NB4 (cell line): Measurements from ENCODE around the gene SELENOM.
A peak's percentile ranks its signal among the peaks of the same experiment; 100 is the strongest.

Source experiments
- DNase-seq: peaks from one replicate; pipeline ENCODE4 v3.0.0; 2010; ENCODE audit warnings: low read depth
- H3K4me3 ChIP-seq: one replicate; pipeline ENCODE4 v1.5.1; 2011; ENCODE audit warnings: mild to moderate bottlenecking, low read depth, low read length, moderate library complexity
- CTCF ChIP-seq: IDR thresholded peaks from one replicate; pipeline ENCODE4 v1.5.1; 2012; ENCODE audit warnings: low read depth, low read length
- MAX ChIP-seq: IDR thresholded peaks from 2 replicates; pipeline ENCODE4 v1.6.1; 2011; ENCODE audit warnings: low read depth, low read length
- MYC ChIP-seq: IDR thresholded peaks from 2 replicates; pipeline ENCODE4 v1.6.1; 2011; ENCODE audit warnings: low read depth, low read length
- POLR2A ChIP-seq: IDR thresholded peaks from 2 replicates; pipeline ENCODE4 v1.6.1; 2011; ENCODE audit warnings: mild to moderate bottlenecking; ENCODE audit not compliant: insufficient read length; ENCODE audit errors: extremely low read depth

Gene SELENOM, protein sequence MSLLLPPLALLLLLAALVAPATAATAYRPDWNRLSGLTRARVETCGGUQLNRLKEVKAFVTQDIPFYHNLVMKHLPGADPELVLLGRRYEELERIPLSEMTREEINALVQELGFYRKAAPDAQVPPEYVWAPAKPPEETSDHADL

GRCh38 chr22:31107178-31107893 is at the start of gene SELENOM:
SELENOM (minus strand) TSS chr22:31107568; CDS start chr22:31107505, 63 bp downstream.
- H3K4me3 ChIP-seq = peak within 1 kb of the TSS; percentile 39
- peak; percentile 95 for DNase-seq
- TF ChIP-seq MYC (no peak), MAX (no peak), CTCF (peak; percentile 84), POLR2A (no peak)

DNA sequence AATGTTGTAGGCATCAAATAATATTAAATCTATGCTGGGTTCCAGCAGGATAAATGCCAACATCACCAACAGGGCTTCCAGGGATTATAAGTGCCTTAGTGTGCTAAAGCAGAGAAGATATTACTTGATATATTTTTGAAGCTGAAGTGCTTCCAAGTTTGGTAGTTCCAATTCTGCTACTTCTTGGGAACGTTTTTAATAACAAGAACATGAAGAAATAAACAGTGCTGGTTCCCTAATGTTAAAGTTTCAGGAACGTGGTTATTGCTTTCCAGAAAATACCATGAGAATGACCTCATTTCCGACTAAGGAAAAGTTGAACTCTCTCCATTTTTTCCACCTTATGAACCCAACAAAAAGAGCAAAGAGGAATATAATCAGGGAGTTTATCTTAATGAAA is 48.1 kb upstream of the SELENOM start:
- H3K4me3 ChIP-seq = no peak overlapping the region
- TF ChIP-seq POLR2A (no peak), MAX (no peak), CTCF (no peak)
- DNase-seq = no peak

GRCh38 chr22:31154975-31155374 is 47.6 kb upstream of the SELENOM start:
- TF ChIP-seq MAX = no peak
- no peak for TF ChIP-seq POLR2A
- DNase-seq = no peak

GRCh38 chr22:31153357-31153756 is 46.0 kb upstream of the SELENOM start:
- no peak for DNase-seq
- no peak overlapping the region for H3K4me3 ChIP-seq
- TF ChIP-seq MYC = no peak
- no peak for TF ChIP-seq MAX
- no peak for TF ChIP-seq CTCF
- TF ChIP-seq POLR2A = no peak

More at GRCh38 chr22:31154975-31155374, 47.6 kb upstream of the SELENOM start:
- H3K4me3 ChIP-seq = no peak overlapping the region

DNA sequence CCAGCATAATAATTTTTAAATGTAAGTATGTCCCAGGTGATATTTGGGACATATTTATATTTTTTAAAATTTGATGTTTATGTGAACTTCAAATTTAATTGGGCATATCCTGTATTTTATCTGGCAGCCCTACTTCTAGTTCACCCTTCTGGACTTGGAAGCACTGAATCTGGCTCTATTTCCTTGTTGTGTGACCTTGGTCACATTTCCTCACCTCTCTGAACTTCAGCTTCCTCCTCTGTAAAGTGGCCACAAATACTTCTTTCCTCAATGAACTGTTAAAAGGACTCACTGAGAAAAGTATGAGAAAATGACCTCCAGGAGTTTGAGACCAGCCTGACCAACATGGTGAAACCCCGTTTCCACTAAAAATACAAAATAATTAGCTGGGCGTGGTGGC is 44.5 kb upstream of the SELENOM start:
- H3K4me3 ChIP-seq = no peak overlapping the region
- TF ChIP-seq CTCF (no peak), MAX (no peak), POLR2A (no peak), MYC (no peak)
- no peak for DNase-seq

GRCh38 chr22:31150615-31151014 is 43.2 kb upstream of the SELENOM start:
- no peak for DNase-seq
- TF ChIP-seq MAX (no peak), CTCF (peak; percentile 4)
- H3K4me3 ChIP-seq = no peak overlapping the region
